Stimulated activated CD4-positive, alpha-beta T cell treated with anti-CD3 and anti-CD28 coated beads, Interleukin-15, amount 100 ng/mL, for 1 hour (primary cell): ENCODE measurements around the gene SYT1.
"Not testable (repeated sequence)": the region's sequence is repeated elsewhere in the genome, so short reads cannot be mapped to it uniquely, and the experiment has no call there.

Source experiments
- DNase-seq, 2 donors: peaks; one replicate each; pipeline ENCODE4 v3.0.0-alpha.2; 2020; ENCODE audit warnings: low read depth in 1 of 2, low spot score in 1 of 2

The SYT1 gene

GRCh38 chr12:79424109-79424721 is 559.6 kb downstream of the SYT1 start:
- no peak for DNase-seq

- DNase-seq: no peak
These were observed 561.5 kb downstream of the SYT1 start for GRCh38 chr12:79426121-79426520.

- not testable (repeated sequence) for DNase-seq
These were observed 562.2 kb downstream of the SYT1 start for GRCh38 chr12:79426744-79427143.

- no peak for DNase-seq
These were observed 569.0 kb downstream of the SYT1 start for GRCh38 chr12:79433465-79434072.

- no peak for DNase-seq
These were observed 570.0 kb downstream of the SYT1 start for GRCh38 chr12:79434561-79434960.

- DNase-seq: no peak
These were observed 571.2 kb downstream of the SYT1 start for GRCh38 chr12:79435742-79436141.

GRCh38 chr12:79438480-79439174 is 574.1 kb downstream of the SYT1 start:
- DNase-seq: no peak

- no peak for DNase-seq
These were observed 574.7 kb downstream of the SYT1 start for GRCh38 chr12:79439175-79439825.

GRCh38 chr12:79441534-79441933 is 577.0 kb downstream of the SYT1 start:
- no peak for DNase-seq

GRCh38 chr12:79442396-79442795 is 577.8 kb downstream of the SYT1 start:
- no peak for DNase-seq

GRCh38 chr12:79444089-79444488 is 579.5 kb downstream of the SYT1 start:
- no peak for DNase-seq

- DNase-seq: no peak
These were observed 584.2 kb downstream of the SYT1 start for GRCh38 chr12:79448816-79449215.

- DNase-seq: no peak
These were observed 586.8 kb downstream of the SYT1 start for GRCh38 chr12:79451365-79451764.

GRCh38 chr12:79451978-79452377 is 587.4 kb downstream of the SYT1 start:
- DNase-seq: no peak

GRCh38 chr12:79452906-79453305 is 588.3 kb downstream of the SYT1 start:
- DNase-seq: no peak

GRCh38 chr12:79453820-79454219 is 589.2 kb downstream of the SYT1 start:
- DNase-seq: no peak

GRCh38 chr12:79454338-79454843 is 589.8 kb downstream of the SYT1 start:
- no peak for DNase-seq

GRCh38 chr12:79455286-79455685 is 590.7 kb downstream of the SYT1 start:
- no peak for DNase-seq

GRCh38 chr12:79482323-79482722 is 617.7 kb downstream of the SYT1 start:
- no peak for DNase-seq

- DNase-seq: no peak
These were observed 618.3 kb downstream of the SYT1 start for GRCh38 chr12:79482921-79483320.

- DNase-seq: no peak
These were observed 621.6 kb downstream of the SYT1 start for GRCh38 chr12:79486154-79486553.
